PFSK-1 (cell line): Measurements from ENCODE around the gene TNRC6C.

ENCODE experiments used
- SIN3A ChIP-seq: IDR thresholded peaks from 2 replicates; pipeline ENCODE4 v1.6.1; 2012; ENCODE audit warnings: mild to moderate bottlenecking, low read length, moderate library complexity, borderline replicate concordance; ENCODE audit not compliant: insufficient read depth
- TAF1 ChIP-seq: IDR thresholded peaks from 2 replicates; pipeline ENCODE4 v1.6.1; 2012; ENCODE audit warnings: low read length, control low read depth, borderline replicate concordance; ENCODE audit not compliant: insufficient read depth

- TF ChIP-seq TAF1 (no peak), SIN3A (no peak)
Measured at GRCh38 chr17:78026381-78026780, 67.9 kb downstream of the TNRC6C start.
